GM19468 (cell line): ENCODE data around the gene TMBIM1.
"Not testable (repeated sequence)": the region's sequence is repeated elsewhere in the genome, so short reads cannot be mapped to it uniquely, and the experiment has no call there.

Experiments used
- ATAC-seq: cut with Tn5 transposase; IDR thresholded peaks from one replicate; pipeline ENCODE4 v1.9.1; 2021; ENCODE audit warnings: mild to moderate bottlenecking, moderate library complexity, moderate number of reproducible peaks; ENCODE audit not compliant: unreplicated experiment; ENCODE audit errors: extremely low read depth

TMBIM1 gene

GRCh38 chr2:218319813-218320365 is 27.6 kb upstream of the TMBIM1 start:
- no peak for ATAC-seq

GRCh38 chr2:218318241-218318640 is 25.9 kb upstream of the TMBIM1 start:
- ATAC-seq: no peak

- no peak for ATAC-seq
Measured at GRCh38 chr2:218317835-218318234, 25.5 kb upstream of the TMBIM1 start.

GRCh38 chr2:218317303-218317630 is 25.0 kb upstream of the TMBIM1 start:
- ATAC-seq: no peak

GRCh38 chr2:218315397-218315796 is 23.1 kb upstream of the TMBIM1 start:
- no peak for ATAC-seq

GRCh38 chr2:218314764-218315163 is 22.5 kb upstream of the TMBIM1 start:
- not testable (repeated sequence) for ATAC-seq

- ATAC-seq: no peak
Measured at GRCh38 chr2:218313356-218313755, 21.1 kb upstream of the TMBIM1 start.

GRCh38 chr2:218312267-218312756 is 20.0 kb upstream of the TMBIM1 start:
- no peak for ATAC-seq

- ATAC-seq: not testable (repeated sequence)
Measured at GRCh38 chr2:218311541-218312266, 19.4 kb upstream of the TMBIM1 start.

GRCh38 chr2:218310853-218311540 is 18.7 kb upstream of the TMBIM1 start:
- ATAC-seq: no peak

GRCh38 chr2:218307415-218308090 is 15.2 kb upstream of the TMBIM1 start:
- ATAC-seq: no peak

GRCh38 chr2:218306184-218306920 is 14.0 kb upstream of the TMBIM1 start:
- no peak for ATAC-seq

GRCh38 chr2:218305383-218305782 is 13.1 kb upstream of the TMBIM1 start:
- no peak for ATAC-seq

GRCh38 chr2:218301176-218301819 is 9.0 kb upstream of the TMBIM1 start:
- no peak for ATAC-seq

- no peak for ATAC-seq
Measured at GRCh38 chr2:218300141-218300540, 7.8 kb upstream of the TMBIM1 start.

GRCh38 chr2:218298314-218298875 is 6.1 kb upstream of the TMBIM1 start:
- no peak for ATAC-seq

GRCh38 chr2:218296847-218297246 is 4.5 kb upstream of the TMBIM1 start:
- ATAC-seq: no peak

- no peak for ATAC-seq
Measured at GRCh38 chr2:218296200-218296599, 3.9 kb upstream of the TMBIM1 start.

GRCh38 chr2:218295029-218295428 is 2.7 kb upstream of the TMBIM1 start:
- ATAC-seq: no peak
